GM20000 (cell line): ENCODE measurements around the gene HDAC11.

Source experiments
- DNase-seq: peaks from one replicate; pipeline ENCODE4 v3.0.0; 2012; ENCODE audit warnings: low spot score
- CTCF ChIP-seq: IDR thresholded peaks from 2 replicates; pipeline ENCODE4 v1.5.1; 2012; ENCODE audit warnings: mild to moderate bottlenecking, control low read depth; ENCODE audit errors: extremely low read depth, missing control alignments

The HDAC11 gene

GRCh38 chr3:13452490-13453335 is 27.4 kb upstream of the HDAC11 start:
- DNase-seq: peak; percentile 53
- TF ChIP-seq CTCF: peak; percentile 30

GRCh38 chr3:13455644-13456043 is 24.5 kb upstream of the HDAC11 start:
- no peak for DNase-seq
- TF ChIP-seq CTCF: no peak

- no peak for DNase-seq
- TF ChIP-seq CTCF: no peak
These were observed 22.5 kb upstream of the HDAC11 start for GRCh38 chr3:13457593-13457992.

GRCh38 chr3:13459605-13460340 is 20.3 kb upstream of the HDAC11 start:
- no peak for DNase-seq
- no peak for TF ChIP-seq CTCF

- DNase-seq: no peak
- TF ChIP-seq CTCF: no peak
These were observed 19.8 kb upstream of the HDAC11 start for GRCh38 chr3:13460341-13460736.

GRCh38 chr3:13461169-13462124 is 18.7 kb upstream of the HDAC11 start:
- peak; percentile 63 for DNase-seq

More at GRCh38 chr3:13461169-13462124, 18.7 kb upstream of the HDAC11 start:
- TF ChIP-seq CTCF: peak; percentile 49
